Measurements from ENCODE around the gene SYT7.

DNA sequence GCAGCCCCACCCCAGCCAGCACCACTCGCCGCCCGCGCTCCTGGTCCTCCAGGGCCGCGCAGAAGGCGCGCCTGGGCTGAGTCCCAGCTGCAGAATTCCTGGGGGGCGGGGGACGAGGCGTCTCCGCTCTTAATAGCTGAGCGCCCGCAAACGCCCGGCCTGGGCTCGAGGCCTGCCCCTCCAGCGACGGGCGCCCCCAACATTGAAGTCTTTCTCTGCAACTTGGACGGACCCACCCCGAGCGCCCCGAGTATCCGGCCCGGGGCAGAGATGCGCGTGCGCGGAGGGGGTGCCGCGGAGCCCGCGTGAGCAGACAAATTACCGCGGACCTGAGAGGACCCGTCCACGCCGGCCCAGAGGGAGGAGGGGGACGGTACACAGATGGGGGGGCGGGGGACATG, 6.7 kb upstream of the SYT7 start:
- TF ChIP-seq TAF1 (IDR thresholded peaks at IDR 0.05; ENCODE audit: borderline replicate concordance, insufficient read depth, low read length) (no peak), FOXP2 (optimal IDR thresholded peaks at IDR 0.05; ENCODE audit: borderline replicate concordance, extremely low read depth, extremely low read length, insufficient read depth) (no peak), POLR2AphosphoS5 (IDR thresholded peaks at IDR 0.05; ENCODE audit: low read depth, low read length) (no peak)
- TF ChIP-seq, protein P1, sequence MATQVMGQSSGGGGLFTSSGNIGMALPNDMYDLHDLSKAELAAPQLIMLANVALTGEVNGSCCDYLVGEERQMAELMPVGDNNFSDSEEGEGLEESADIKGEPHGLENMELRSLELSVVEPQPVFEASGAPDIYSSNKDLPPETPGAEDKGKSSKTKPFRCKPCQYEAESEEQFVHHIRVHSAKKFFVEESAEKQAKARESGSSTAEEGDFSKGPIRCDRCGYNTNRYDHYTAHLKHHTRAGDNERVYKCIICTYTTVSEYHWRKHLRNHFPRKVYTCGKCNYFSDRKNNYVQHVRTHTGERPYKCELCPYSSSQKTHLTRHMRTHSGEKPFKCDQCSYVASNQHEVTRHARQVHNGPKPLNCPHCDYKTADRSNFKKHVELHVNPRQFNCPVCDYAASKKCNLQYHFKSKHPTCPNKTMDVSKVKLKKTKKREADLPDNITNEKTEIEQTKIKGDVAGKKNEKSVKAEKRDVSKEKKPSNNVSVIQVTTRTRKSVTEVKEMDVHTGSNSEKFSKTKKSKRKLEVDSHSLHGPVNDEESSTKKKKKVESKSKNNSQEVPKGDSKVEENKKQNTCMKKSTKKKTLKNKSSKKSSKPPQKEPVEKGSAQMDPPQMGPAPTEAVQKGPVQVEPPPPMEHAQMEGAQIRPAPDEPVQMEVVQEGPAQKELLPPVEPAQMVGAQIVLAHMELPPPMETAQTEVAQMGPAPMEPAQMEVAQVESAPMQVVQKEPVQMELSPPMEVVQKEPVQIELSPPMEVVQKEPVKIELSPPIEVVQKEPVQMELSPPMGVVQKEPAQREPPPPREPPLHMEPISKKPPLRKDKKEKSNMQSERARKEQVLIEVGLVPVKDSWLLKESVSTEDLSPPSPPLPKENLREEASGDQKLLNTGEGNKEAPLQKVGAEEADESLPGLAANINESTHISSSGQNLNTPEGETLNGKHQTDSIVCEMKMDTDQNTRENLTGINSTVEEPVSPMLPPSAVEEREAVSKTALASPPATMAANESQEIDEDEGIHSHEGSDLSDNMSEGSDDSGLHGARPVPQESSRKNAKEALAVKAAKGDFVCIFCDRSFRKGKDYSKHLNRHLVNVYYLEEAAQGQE (IDR thresholded peaks at IDR 0.05; ENCODE audit: insufficient read depth in 1 of 2, low read depth in 2 of 2, low read length in 2 of 2) = no peak

Measured in PFSK-1 (cell line).